GM12875 (cell line): ENCODE data around the gene DVL1.

Experiments used
- H3K4me3 ChIP-seq: one replicate; pipeline ENCODE4 v1.5.1; 2011; ENCODE audit warnings: low read depth, low read length, control low read depth
- TF ChIP-seq, protein P1 (sequence below): IDR thresholded peaks from 2 replicates; pipeline ENCODE4 v1.5.1; 2011; ENCODE audit warnings: low read depth, mild to moderate bottlenecking, control low read depth, inconsistent platforms, low read length, moderate library complexity, borderline replicate concordance; ENCODE audit not compliant: insufficient read depth

The DVL1 gene

GRCh38 chr1:1349256-1350012, at the start of gene DVL1:
DVL1 (minus strand) TSS chr1:1349418; CDS start chr1:1349065, 353 bp downstream.
- TF ChIP-seq, protein P1, sequence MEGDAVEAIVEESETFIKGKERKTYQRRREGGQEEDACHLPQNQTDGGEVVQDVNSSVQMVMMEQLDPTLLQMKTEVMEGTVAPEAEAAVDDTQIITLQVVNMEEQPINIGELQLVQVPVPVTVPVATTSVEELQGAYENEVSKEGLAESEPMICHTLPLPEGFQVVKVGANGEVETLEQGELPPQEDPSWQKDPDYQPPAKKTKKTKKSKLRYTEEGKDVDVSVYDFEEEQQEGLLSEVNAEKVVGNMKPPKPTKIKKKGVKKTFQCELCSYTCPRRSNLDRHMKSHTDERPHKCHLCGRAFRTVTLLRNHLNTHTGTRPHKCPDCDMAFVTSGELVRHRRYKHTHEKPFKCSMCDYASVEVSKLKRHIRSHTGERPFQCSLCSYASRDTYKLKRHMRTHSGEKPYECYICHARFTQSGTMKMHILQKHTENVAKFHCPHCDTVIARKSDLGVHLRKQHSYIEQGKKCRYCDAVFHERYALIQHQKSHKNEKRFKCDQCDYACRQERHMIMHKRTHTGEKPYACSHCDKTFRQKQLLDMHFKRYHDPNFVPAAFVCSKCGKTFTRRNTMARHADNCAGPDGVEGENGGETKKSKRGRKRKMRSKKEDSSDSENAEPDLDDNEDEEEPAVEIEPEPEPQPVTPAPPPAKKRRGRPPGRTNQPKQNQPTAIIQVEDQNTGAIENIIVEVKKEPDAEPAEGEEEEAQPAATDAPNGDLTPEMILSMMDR = peak; percentile 68

DNA sequence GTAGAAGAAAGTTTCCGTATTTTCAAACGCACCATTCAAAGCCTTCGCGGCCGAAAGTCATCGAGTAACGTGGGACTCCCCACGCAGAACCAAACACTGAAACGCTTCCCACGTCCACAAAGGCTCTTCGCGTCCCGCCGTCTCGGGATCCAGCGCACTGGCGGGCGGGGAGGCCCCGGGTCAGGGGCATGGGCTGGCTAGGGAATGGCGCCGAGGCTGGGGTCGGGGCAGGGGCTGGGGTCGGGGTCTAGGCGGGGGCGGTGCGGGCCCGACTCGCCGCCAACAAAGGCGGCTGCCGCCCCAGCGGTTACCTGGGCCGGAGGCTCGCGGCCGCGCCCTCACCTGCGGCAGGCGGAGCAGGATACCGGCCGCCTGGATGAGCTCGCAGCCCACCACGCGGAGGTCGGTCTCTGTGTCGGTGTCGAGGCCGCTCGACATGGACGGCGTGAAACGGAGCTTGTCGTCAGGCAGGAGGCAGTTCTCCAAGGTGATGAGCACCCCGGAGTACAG, 49.5 kb upstream of the DVL1 start:
- TF ChIP-seq, protein P1 = no peak
- peak overlapping the region; percentile 99 for H3K4me3 ChIP-seq

More at GRCh38 chr1:1349256-1350012, at the start of gene DVL1:
- H3K4me3 ChIP-seq = peak within 1 kb of the TSS; percentile 80

DNA sequence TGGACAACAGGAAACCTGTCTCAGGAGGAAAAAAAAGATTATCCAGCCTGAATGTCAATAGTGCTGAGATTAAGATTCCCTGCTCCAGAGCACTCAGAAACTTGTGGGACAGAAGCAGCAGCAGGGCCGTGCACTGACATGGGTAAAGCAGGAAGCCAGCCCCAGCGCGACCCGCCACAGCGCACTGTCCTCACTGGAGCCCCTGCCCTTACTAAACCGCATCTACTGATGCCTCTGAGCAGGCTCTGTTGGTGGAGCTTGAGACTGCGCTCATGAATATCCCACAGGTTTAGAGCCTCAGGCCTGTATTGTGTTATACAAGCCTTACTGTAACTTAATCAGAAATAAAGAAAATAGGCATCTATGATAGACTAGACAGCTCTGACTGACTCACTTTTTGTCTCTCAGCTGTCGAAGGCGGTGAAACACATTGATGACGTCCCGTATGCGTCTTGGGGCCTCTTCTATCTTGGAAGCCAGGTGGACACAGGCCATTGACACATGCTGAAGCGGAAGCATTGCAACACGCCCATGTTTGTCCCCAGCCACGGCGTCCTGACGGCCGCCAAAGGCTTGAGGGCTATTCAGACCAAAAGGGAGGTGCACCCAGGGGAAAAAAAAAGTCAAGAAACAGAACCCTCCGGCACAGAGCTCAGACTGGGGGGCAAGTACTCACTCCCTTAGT, 48.8 kb upstream of the DVL1 start:
- H3K4me3 ChIP-seq = peak overlapping the region; percentile 99
- TF ChIP-seq, protein P1 = no peak

DNA sequence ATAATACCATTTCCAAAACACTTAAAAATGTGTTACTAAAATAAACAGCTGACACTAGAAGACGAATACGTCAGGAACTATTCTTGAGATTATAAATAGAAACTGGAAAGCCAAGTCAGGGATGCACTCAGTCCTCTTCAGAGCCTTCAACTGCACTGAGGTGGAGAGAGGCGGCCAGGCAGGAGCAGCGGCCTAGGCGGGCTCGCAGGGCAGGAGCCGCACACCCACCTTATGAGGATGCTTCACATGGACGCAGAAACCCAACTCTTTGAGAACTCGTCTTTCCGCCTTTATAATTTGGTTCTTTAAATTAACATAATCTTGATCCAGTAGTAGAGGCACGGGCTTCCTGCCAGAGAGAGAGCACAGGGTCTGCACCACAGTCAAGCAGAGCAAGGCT, 45.9 kb upstream of the DVL1 start:
- no peak overlapping the region for H3K4me3 ChIP-seq
- TF ChIP-seq, protein P1 = no peak

GRCh38 chr1:1394116-1394515, 44.9 kb upstream of the DVL1 start:
- TF ChIP-seq, protein P1 = no peak
- no peak overlapping the region for H3K4me3 ChIP-seq

GRCh38 chr1:1393428-1393827, 44.2 kb upstream of the DVL1 start:
- H3K4me3 ChIP-seq = no peak overlapping the region
- TF ChIP-seq, protein P1 = no peak

- H3K4me3 ChIP-seq = no peak overlapping the region
- TF ChIP-seq, protein P1 = no peak
These were observed 43.8 kb upstream of the DVL1 start for GRCh38 chr1:1393014-1393413.
